GM18498 (cell line): ENCODE measurements around the gene KCNK5.

Source experiments
- ATAC-seq: cut with Tn5 transposase; IDR thresholded peaks from one replicate; pipeline ENCODE4 v1.9.1; 2021; ENCODE audit warnings: mild to moderate bottlenecking, moderate library complexity; ENCODE audit not compliant: unreplicated experiment

KCNK5 gene

DNA sequence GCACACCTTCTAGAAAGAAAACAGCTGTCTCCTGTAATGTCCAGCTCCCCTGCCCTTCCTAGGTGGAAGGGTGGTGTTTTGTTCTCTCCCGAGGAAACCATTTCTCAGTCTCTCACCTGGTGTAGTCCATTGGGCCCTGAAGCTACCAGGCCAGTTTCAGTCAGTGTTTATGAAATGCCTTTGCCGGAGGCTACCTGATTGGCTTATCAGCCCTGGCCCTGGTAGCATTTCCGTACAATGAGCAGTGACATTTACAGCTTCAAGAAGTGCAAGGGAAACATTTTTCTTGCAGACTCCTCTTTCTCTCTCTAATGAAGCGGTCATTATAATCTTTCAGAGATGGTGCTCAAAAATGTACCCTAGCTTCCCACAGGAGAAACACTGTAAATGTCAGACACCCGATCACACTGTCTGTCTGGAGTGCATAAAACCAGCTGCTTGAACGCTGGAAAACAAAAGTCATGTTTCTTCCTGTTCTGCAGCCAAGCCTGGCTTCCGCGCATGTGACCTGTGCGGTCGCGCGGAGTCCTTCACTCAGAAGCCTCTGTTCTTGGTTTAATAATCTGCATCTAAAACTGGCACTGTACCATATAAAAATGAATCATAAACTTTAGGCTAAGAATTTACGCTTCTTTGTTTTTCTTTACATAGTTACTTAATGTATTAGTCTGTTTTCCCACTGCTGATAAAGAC lies 85.9 kb downstream of the KCNK5 start:
- no peak for ATAC-seq

DNA sequence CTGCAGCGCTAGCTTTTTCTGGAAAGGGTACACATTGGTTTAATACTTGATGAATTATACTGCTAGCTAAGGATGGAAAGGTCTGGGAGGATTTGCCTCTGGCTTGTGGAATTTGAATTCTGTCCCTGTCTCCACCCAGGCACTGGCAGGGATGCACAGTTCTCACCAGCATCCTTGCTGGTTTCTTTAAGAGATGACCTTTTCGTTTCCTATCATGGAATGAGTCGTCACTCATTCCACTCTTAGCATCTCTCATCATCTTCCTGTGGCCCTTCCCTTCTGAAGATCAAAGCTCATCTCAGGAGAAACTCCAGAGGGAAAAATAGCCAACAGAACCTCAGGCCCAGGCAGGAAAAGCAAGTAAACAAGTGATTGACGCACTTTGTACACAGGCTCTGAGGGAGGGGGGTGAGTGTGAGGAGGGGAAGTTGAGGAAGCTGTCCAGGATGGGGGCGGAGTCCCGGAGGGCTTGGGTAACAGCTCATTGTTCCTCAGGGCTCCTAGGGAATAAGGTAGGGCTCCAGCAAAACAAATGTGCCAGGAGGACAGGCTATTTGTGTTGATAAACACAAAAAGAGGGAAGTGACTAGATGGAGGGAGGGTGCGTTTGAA lies 88.6 kb downstream of the KCNK5 start:
- ATAC-seq, result no peak
